ENCODE data around the gene IRAK1. TPM values are rescaled to one million over a fixed set of nuclear protein-coding genes. Genes with fewer than 3 reads are reported as not detected.

Gene IRAK1
- total RNA-seq, 1 donor from 2014 or later = 89.4 TPM

- Histone ChIP-seq H3K4me1 (peaks cover 24% of the 10 kb centered on the region), H3K9me3 (no peaks in the 10 kb centered on the region), H3K27me3 (no peaks in the 10 kb centered on the region), H3K27ac (no peak overlapping the region), H3K4me3 (no peak overlapping the region), H3K36me3 (peaks cover 1% of the 10 kb centered on the region)
- no peak for ATAC-seq
- TF ChIP-seq, protein P1, sequence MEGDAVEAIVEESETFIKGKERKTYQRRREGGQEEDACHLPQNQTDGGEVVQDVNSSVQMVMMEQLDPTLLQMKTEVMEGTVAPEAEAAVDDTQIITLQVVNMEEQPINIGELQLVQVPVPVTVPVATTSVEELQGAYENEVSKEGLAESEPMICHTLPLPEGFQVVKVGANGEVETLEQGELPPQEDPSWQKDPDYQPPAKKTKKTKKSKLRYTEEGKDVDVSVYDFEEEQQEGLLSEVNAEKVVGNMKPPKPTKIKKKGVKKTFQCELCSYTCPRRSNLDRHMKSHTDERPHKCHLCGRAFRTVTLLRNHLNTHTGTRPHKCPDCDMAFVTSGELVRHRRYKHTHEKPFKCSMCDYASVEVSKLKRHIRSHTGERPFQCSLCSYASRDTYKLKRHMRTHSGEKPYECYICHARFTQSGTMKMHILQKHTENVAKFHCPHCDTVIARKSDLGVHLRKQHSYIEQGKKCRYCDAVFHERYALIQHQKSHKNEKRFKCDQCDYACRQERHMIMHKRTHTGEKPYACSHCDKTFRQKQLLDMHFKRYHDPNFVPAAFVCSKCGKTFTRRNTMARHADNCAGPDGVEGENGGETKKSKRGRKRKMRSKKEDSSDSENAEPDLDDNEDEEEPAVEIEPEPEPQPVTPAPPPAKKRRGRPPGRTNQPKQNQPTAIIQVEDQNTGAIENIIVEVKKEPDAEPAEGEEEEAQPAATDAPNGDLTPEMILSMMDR (IDR thresholded peaks at IDR 0.05) = no peak
- intact Hi-C loops (cut with DNase I) = no loop called here
- DNase-seq = no peak
Measured at GRCh38 chrX:154059729-154060245, 40.1 kb upstream of the IRAK1 start.

- ATAC-seq (no peak), DNase-seq (no peak)
- H3K27ac ChIP-seq = no peak overlapping the region
- no peaks in the 10 kb centered on the region for H3K27me3 ChIP-seq
- H3K4me1 ChIP-seq = peaks cover 21% of the 10 kb centered on the region
- peaks cover 4% of the 10 kb centered on the region for H3K36me3 ChIP-seq
- TF ChIP-seq, protein P1 (IDR thresholded peaks at IDR 0.05) = no peak
- no peak overlapping the region for H3K4me3 ChIP-seq
- intact Hi-C loops (cut with DNase I) = no loop called here
- H3K9me3 ChIP-seq = no peaks in the 10 kb centered on the region
Measured at GRCh38 chrX:154059231-154059630, 39.5 kb upstream of the IRAK1 start.

DNA sequence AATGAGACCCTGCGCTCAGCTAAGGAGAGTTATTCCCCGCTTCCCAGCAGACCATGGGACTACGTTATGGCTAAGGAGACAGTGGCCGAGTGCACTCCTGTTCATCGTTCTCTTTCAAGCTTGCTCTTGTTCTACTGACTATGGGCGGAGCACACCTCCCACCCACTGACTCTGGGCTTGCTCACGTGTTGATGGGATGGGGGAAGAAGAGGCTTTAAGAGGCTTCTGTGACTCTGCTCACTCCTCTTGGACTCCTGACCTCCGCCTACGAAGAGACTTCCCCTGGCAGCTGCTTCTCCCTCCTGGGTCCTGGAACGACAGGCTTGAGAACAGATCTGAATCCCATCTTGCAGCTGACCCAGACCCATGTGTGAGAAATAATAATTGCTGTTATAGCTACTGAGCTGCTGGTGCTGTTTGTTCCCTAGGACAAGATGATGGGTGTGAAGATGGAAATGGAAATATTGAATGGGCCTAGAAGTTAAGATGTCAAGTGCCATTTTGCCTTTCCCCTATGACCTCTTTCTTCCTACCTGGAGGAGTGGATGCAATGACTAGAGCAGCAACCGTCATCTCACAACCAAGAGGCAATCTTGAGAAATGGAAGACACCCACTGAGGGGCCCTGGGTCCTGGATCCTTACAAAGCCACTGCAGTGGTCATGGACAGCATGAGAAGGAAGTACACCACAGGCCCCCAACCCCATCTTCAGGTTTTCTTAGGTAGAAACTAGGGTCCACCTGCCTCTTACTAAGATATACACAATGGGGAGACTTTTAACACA is 38.7 kb upstream of the IRAK1 start:
- Histone ChIP-seq H3K4me1 (peaks cover 14% of the 10 kb centered on the region), H3K27ac (no peak overlapping the region), H3K4me3 (no peak overlapping the region), H3K9me3 (no peaks in the 10 kb centered on the region), H3K36me3 (peaks cover 4% of the 10 kb centered on the region), H3K27me3 (no peaks in the 10 kb centered on the region)
- intact Hi-C loops (cut with DNase I) = no loop called here
- DNase-seq = no peak
- TF ChIP-seq, protein P1 (IDR thresholded peaks at IDR 0.05) = no peak
- ATAC-seq = peak; percentile 60

DNA sequence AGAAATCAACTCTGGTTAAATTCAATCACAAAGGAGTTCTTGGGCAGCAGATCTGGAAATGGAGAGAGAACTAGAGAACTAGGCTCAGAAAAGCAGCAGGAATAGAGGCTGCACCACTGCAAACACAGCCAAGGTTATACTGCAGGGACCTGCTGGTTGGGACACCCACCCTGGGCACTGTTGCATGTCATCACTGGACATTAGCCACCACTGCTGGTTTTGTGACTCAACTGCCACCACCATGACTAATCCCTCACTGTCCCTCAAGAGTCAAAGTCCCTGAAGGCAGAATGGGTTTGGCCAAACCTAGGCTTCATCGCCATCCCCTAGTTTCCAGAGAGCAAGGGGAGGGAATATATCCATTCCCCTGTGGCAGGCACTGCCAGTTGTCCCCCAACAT is 38.1 kb upstream of the IRAK1 start:
- intact Hi-C loops (cut with DNase I) = no loop called here
- DNase-seq = no peak
- no peak overlapping the region for H3K27ac ChIP-seq
- TF ChIP-seq, protein P1 (IDR thresholded peaks at IDR 0.05) = no peak
- no peaks in the 10 kb centered on the region for H3K27me3 ChIP-seq
- H3K4me3 ChIP-seq = no peak overlapping the region
- H3K36me3 ChIP-seq = peaks cover 4% of the 10 kb centered on the region
- H3K4me1 ChIP-seq = peaks cover 10% of the 10 kb centered on the region
- no peaks in the 10 kb centered on the region for H3K9me3 ChIP-seq
- no peak for ATAC-seq

- ATAC-seq (peak; percentile 82), DNase-seq (no peak)
- Histone ChIP-seq H3K27ac (no peak overlapping the region), H3K36me3 (peaks cover 4% of the 10 kb centered on the region), H3K27me3 (no peaks in the 10 kb centered on the region), H3K4me3 (no peak overlapping the region), H3K4me1 (peaks cover 10% of the 10 kb centered on the region), H3K9me3 (no peaks in the 10 kb centered on the region)
- TF ChIP-seq, protein P1 (IDR thresholded peaks at IDR 0.05) = no peak
- intact Hi-C loops (cut with DNase I) = no loop called here
Measured at GRCh38 chrX:154056770-154057241, 37.1 kb upstream of the IRAK1 start.
